Lung (tissue), 12 donors: Measurements from ENCODE around the gene JPT2. TPM values are rescaled to one million over a fixed set of nuclear protein-coding genes. Genes with fewer than 3 reads are reported as not detected.

ENCODE experiments used
- ATAC-seq: fragments of 200-7000 bp; cut with Tn5 transposase; one replicate; pipeline ENCODE4 v1.9.1; 2020; ENCODE audit warnings: moderate number of reproducible peaks; ENCODE audit not compliant: insufficient read depth, low FRiP score
- DNase-seq, 3 donors: peaks; one replicate each; pipeline ENCODE4 v3.0.0-alpha.2; 2013 to 2017
- H3K27ac ChIP-seq, 2 donors: one replicate each; pipeline ENCODE4 v1.5.1; 2013; ENCODE audit warnings: mild to moderate bottlenecking in 2 of 2, moderate library complexity in 2 of 2, control low read depth in 1 of 2, inconsistent platforms in 1 of 2, low read depth in 1 of 2, low read length in 1 of 2
- H3K27me3 ChIP-seq, 3 donors: one replicate each; pipeline ENCODE4 v1.5.1; 2013; ENCODE audit warnings: low read length in 2 of 3; ENCODE audit not compliant: control insufficient read depth in 3 of 3, insufficient read depth in 3 of 3
- H3K36me3 ChIP-seq, 4 donors: one replicate each; pipeline ENCODE4 v1.5.1; 2013; ENCODE audit warnings: low read length in 4 of 4, mild to moderate bottlenecking in 1 of 4, moderate library complexity in 1 of 4; ENCODE audit not compliant: control insufficient read depth in 4 of 4, insufficient read depth in 4 of 4
- H3K4me1 ChIP-seq, 5 donors: one replicate each; pipeline ENCODE4 v1.5.1; 2013; ENCODE audit warnings: low read length in 5 of 5, mild to moderate bottlenecking in 2 of 5, moderate library complexity in 1 of 5; ENCODE audit not compliant: control insufficient read depth in 5 of 5, insufficient read depth in 5 of 5
- H3K4me3 ChIP-seq: one replicate; pipeline ENCODE4 v1.5.1; 2013; ENCODE audit warnings: mild to moderate bottlenecking, control low read depth, moderate library complexity
- H3K9ac ChIP-seq, 2 donors: one replicate each; pipeline ENCODE4 v1.5.1; 2013; ENCODE audit warnings: low read length in 2 of 2, control low read depth in 1 of 2; ENCODE audit not compliant: insufficient read depth in 1 of 2
- H3K9me3 ChIP-seq, 4 donors: one replicate each; pipeline ENCODE4 v1.5.1; 2013; ENCODE audit warnings: low read length in 3 of 4, mild to moderate bottlenecking in 1 of 4, moderate library complexity in 1 of 4; ENCODE audit not compliant: control insufficient read depth in 4 of 4, insufficient read depth in 3 of 4
- CTCF ChIP-seq: IDR thresholded peaks from 2 replicates; pipeline ENCODE4 v1.5.1; 2012; ENCODE audit warnings: mild to moderate bottlenecking; ENCODE audit errors: control extremely low read depth, extremely low read depth
- WGBS, 2 donors: extraction: QIAGEN DNeasy Blood & Tissue Kit; methylation state at CpG; one replicate each; pipeline ENCODE4 v1.1.7; 2013; 5-methylcytosine and 5-hydroxymethylcytosine counted together
- polyA plus RNA-seq, 2 donors: library from polyadenylated mRNA; stranded (reverse); fragments of 200-250 nt; gene quantifications; one replicate each; pipeline ENCODE4 v1.2.1, GENCODE V29; 2013
- total RNA-seq, 2 donors: library from RNA; depleted of rRNA in 1 of 2; stranded (reverse); fragments of >200 nt in 1 of 2; gene quantifications; one replicate each; pipeline ENCODE4 v1.2.1, GENCODE V29; 2014 to 2021
- donor health status: control.
- donor health status: control.
- donor health status: Bipolar disorder and iron deficiency.
- donor health status: healthy.
- donor health status: DM: yes; HTN: yes; CAD: no.

JPT2 gene
- total and polyA plus RNA-seq, 4 donors, result 28.7 to 71.9 (median 51.6) TPM

- 91 to 93% methylated on average over 19 of the region's 19 CpGs for WGBS, 2 donors
- no peak overlapping the region for H3K4me3 ChIP-seq
- ATAC-seq (no peak), DNase-seq (no peak)
- H3K9ac ChIP-seq, result no peak overlapping the region
- peaks cover 4 to 55% (median 47%) of the 10 kb centered on the region in 4 donors for H3K36me3 ChIP-seq
- H3K4me1 ChIP-seq, result peaks cover 0 to 11% (median 4%) of the 10 kb centered on the region in 5 donors
- no peak overlapping the region for H3K27ac ChIP-seq
- H3K27me3 ChIP-seq, result no peaks in the 10 kb centered on the region
- no peaks in the 10 kb centered on the region for H3K9me3 ChIP-seq
- no peak for TF ChIP-seq CTCF
Measured at GRCh38 chr16:1674751-1675664, 3.1 kb upstream of the JPT2 start.

DNA sequence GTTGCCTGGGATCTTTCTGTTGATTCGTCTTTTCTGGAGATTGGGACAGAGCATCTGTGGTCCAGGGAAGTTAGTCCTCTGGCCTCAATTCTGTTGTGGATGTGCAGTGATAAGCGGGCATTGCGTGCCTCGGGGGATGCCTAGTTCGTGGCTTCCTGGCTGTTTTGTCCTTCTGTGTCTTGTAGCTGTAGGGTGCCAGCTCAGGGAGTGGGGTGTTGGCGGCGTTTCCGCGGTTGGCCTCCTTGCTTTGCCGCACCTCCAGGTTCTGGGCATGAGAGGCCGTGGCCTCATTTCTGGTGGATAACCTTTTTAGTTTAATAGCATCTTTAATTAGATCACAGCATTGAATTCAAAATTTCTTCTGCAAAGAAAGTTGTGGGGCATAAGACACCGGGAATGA lies 1.4 kb upstream of the JPT2 start:
- 90 to 93% methylated on average over 12 of the region's 12 CpGs for WGBS, 2 donors
- no peak overlapping the region for H3K9ac ChIP-seq
- no peaks in the 10 kb centered on the region for H3K9me3 ChIP-seq
- no peak for ATAC-seq
- peaks cover 0 to 11% (median 5%) of the 10 kb centered on the region in 5 donors for H3K4me1 ChIP-seq
- H3K27ac ChIP-seq, result no peak overlapping the region
- no peak overlapping the region for H3K4me3 ChIP-seq
- peaks cover 0 to 44% (median 34%) of the 10 kb centered on the region in 4 donors for H3K36me3 ChIP-seq
- no peaks in the 10 kb centered on the region for H3K27me3 ChIP-seq
- DNase-seq, result no peak
- no peak for TF ChIP-seq CTCF

DNA sequence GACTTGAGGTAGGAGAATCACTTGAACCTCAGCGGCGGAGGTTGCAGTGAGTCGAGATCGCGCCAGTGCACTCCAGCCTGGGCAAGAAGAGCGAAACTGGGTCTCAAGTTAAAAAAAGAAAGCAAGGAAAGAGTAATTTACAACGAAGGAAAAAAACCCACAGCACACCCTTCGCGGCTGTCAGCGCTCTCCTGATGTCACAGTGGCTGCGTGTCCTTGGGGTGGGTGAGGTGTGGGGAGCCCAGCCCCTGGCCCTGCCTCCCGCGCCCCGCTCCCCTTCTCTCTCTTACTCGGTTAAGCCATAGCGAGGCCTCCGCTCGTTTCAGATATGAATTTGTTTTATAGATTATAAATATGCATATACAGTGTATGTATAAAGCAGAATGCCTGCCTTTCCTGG lies 740 bp upstream of the JPT2 start:
- TF ChIP-seq CTCF, result no peak
- ATAC-seq, result no peak
- Histone ChIP-seq H3K4me3 (no peak overlapping the region), H3K27ac (no peak overlapping the region), H3K9me3 (no peaks in the 10 kb centered on the region), H3K27me3 (no peaks in the 10 kb centered on the region), H3K36me3 (peaks cover 0 to 38% (median 28%) of the 10 kb centered on the region in 4 donors), H3K9ac (no peak overlapping the region), H3K4me1 (peaks cover 0 to 11% (median 5%) of the 10 kb centered on the region in 5 donors)
- DNase-seq, result no peak
- WGBS, 2 donors, result 87 to 90% methylated on average over 18 of the region's 18 CpGs
